A549 (cell line): Measurements from ENCODE around the gene ABCA7. TPM values are rescaled to one million over a fixed set of nuclear protein-coding genes. Genes with fewer than 3 reads are reported as not detected.

ENCODE experiments used
- ATAC-seq, 2 experiments: fragments of 200-7000 bp in 1 of 2; fragments of >200 bp in 1 of 2; cut with Nextera tagmentation in 1 of 2; cut with Tn5 transposase in 1 of 2; 3 replicates each; pipeline versions ENCODE4 v1.8.0 to v1.9.1; 2018 to 2020; ENCODE audit warnings: mild to moderate bottlenecking in 1 of 2, moderate library complexity in 1 of 2
- CTCF ChIA-PET: fragments of 300-600 bp; sonication (Branson Sonifier 250); formaldehyde crosslinking; extraction: SDS; loops from one replicate; lab custom pipeline; 2021; ENCODE audit warnings: antibody characterized with exemption, inconsistent platforms; lab: Yijun Ruan, JAX
- POLR2A ChIA-PET: fragments of 350-600 bp; formaldehyde crosslinking; extraction: SDS; loops from one replicate; lab custom pipeline; 2021; ENCODE audit warnings: antibody characterized with exemption, inconsistent platforms; lab: Yijun Ruan, JAX
- DNase-seq, 2 experiments: peaks; one replicate each; pipeline versions ENCODE4 v3.0.0 to v3.0.0-alpha.2; 2011 to 2016; ENCODE audit warnings: low read depth in 1 of 2, low spot score in 1 of 2
- FAIRE-seq: peaks from 2 replicates; lab custom pipeline; 2011; peaks lifted over from hg19 to GRCh38; lab: Jason Lieb, UNC
- H3K27ac ChIP-seq, 2 experiments: fragments of >200 bp; sonication (Bioruptor Twin); formaldehyde crosslinking; 3 replicates each; pipeline ENCODE4 v1.5.1; 2016 to 2017
- H3K4me1 ChIP-seq: fragments of >200 bp; sonication (Bioruptor Twin); formaldehyde crosslinking; 3 replicates; pipeline ENCODE4 v1.6.1; 2016
- H3K4me2 ChIP-seq: fragments of >200 bp; sonication (Bioruptor Twin); formaldehyde crosslinking; 3 replicates; pipeline ENCODE4 v1.6.1; 2016
- H3K4me3 ChIP-seq: fragments of >200 bp; sonication (Bioruptor Twin); formaldehyde crosslinking; 3 replicates; pipeline ENCODE4 v1.5.1; 2016
- H3K9me3 ChIP-seq: fragments of >200 bp; sonication (Bioruptor Twin); formaldehyde crosslinking; 3 replicates; pipeline ENCODE4 v1.6.1; 2016
- CEBPB ChIP-seq, 2 experiments: fragments of >200 bp in 1 of 2; sonication (Bioruptor Twin) in 1 of 2; formaldehyde crosslinking in 1 of 2; IDR thresholded peaks; 2 replicates each; pipeline ENCODE4 v1.6.1; 2012 to 2016
- CHD2 ChIP-seq: fragments of 150-350 bp; IDR thresholded peaks from 2 replicates; pipeline ENCODE4 v1.6.1; 2014; ENCODE audit warnings: low read length; ENCODE audit not compliant: partially characterized antibody
- CHD4 ChIP-seq: fragments of 200-600 bp; sonication (generic); IDR thresholded peaks from 2 replicates; pipeline ENCODE4 v1.6.1; 2016; ENCODE audit warnings: antibody characterized with exemption, mild to moderate bottlenecking, borderline replicate concordance
- EHF ChIP-seq: fragments of 250-450 bp; sonication (Bioruptor Pico); IDR thresholded peaks from 2 replicates; pipeline ENCODE4 v1.5.0; 2020; ENCODE audit warnings: mild to moderate bottlenecking
- EHMT2 ChIP-seq: fragments of 200-600 bp; sonication (generic); IDR thresholded peaks from 2 replicates; pipeline ENCODE4 v1.6.1; 2016; ENCODE audit warnings: antibody characterized with exemption, low read depth, mild to moderate bottlenecking, moderate library complexity
- EP300 ChIP-seq, 2 experiments: fragments of >200 bp; sonication (Bioruptor Twin); formaldehyde crosslinking; IDR thresholded peaks; 2 replicates in 1 of 2; 3 replicates in 1 of 2; pipeline ENCODE4 v1.6.1; 2016 to 2017
- FOSL2 ChIP-seq, 2 experiments: fragments of 450-650 bp in 1 of 2; fragments of >200 bp in 1 of 2; sonication (Bioruptor Twin) in 1 of 2; formaldehyde crosslinking; IDR thresholded peaks; 2 replicates each; pipeline versions ENCODE4 v1.5.0 to v1.6.1; 2016 to 2020; ENCODE audit warnings: mild to moderate bottlenecking in 1 of 2, moderate library complexity in 1 of 2
- FOXS1 ChIP-seq: fragments of 250-450 bp; sonication (Bioruptor Pico); IDR thresholded peaks from 2 replicates; pipeline ENCODE4 v1.5.0; 2020; ENCODE audit warnings: mild to moderate bottlenecking, moderate library complexity
- GATA3 ChIP-seq: IDR thresholded peaks from 2 replicates; pipeline ENCODE4 v1.6.1; 2012; ENCODE audit warnings: borderline replicate concordance
- HEYL ChIP-seq: fragments of 250-450 bp; sonication (Bioruptor Pico); IDR thresholded peaks from 2 replicates; pipeline ENCODE4 v1.8.0; 2021; ENCODE audit warnings: mild to moderate bottlenecking, moderate library complexity
- HOXA7 ChIP-seq: fragments of 250-450 bp; sonication (Bioruptor Pico); IDR thresholded peaks from 2 replicates; pipeline ENCODE4 v1.5.0; 2020; ENCODE audit warnings: mild to moderate bottlenecking, moderate library complexity
- JUN ChIP-seq, 2 experiments: fragments of >200 bp; sonication (Bioruptor Twin); formaldehyde crosslinking; IDR thresholded peaks; 2 replicates in 1 of 2; 3 replicates in 1 of 2; pipeline ENCODE4 v1.6.1; 2016 to 2017
- KDM5A ChIP-seq: fragments of 200-600 bp; sonication (generic); IDR thresholded peaks from 2 replicates; pipeline ENCODE4 v1.6.1; 2016; ENCODE audit warnings: antibody characterized with exemption, mild to moderate bottlenecking
- MAZ ChIP-seq: fragments of 150-350 bp; IDR thresholded peaks from 2 replicates; pipeline ENCODE4 v1.6.1; 2014; ENCODE audit warnings: antibody characterized with exemption, low read depth, low read length, borderline replicate concordance
- MYC ChIP-seq: IDR thresholded peaks from 2 replicates; pipeline ENCODE4 v1.6.1; 2012; ENCODE audit warnings: mild to moderate bottlenecking, inconsistent platforms, low read length, improper control_type of control experiment, borderline replicate concordance
- NR3C1 ChIP-seq: fragments of >200 bp; sonication (Bioruptor Twin); formaldehyde crosslinking; IDR thresholded peaks from 3 replicates; pipeline ENCODE4 v1.6.1; 2017
- POLR2A ChIP-seq: IDR thresholded peaks from 2 replicates; pipeline ENCODE4 v1.6.1; 2012; ENCODE audit warnings: mild to moderate bottlenecking, low read length
- RCOR1 ChIP-seq: fragments of 150-350 bp; IDR thresholded peaks from 2 replicates; pipeline ENCODE4 v1.6.1; 2014; ENCODE audit warnings: antibody characterized with exemption, low read length, low read depth
- TFCP2L1 ChIP-seq: fragments of 250-450 bp; sonication (Bioruptor Pico); IDR thresholded peaks from 2 replicates; pipeline ENCODE4 v1.5.0; 2021; ENCODE audit warnings: mild to moderate bottlenecking
- ZC3H11A ChIP-seq: fragments of 450-650 bp; IDR thresholded peaks from 2 replicates; pipeline ENCODE4 v1.6.1; 2014; ENCODE audit warnings: antibody characterized with exemption, mild to moderate bottlenecking
- WGBS: methylation state at CpG from one replicate; pipeline ENCODE4 v1.1.6; 2017; ENCODE audit errors: missing lambda C conversion rate; 5-methylcytosine and 5-hydroxymethylcytosine counted together
- polyA plus RNA-seq, 4 experiments: library from polyadenylated mRNA; depleted of rRNA in 3 of 4; stranded (reverse); fragments of >200 nt; fragmentation: RNase III in 1 of 4; extraction: RNeasy Plus Mini Kit Qiagen cat#74134 plus additional on column Dnase treatment in 1 of 4; gene quantifications; 2 replicates in 3 of 4; 3 replicates in 1 of 4; pipeline ENCODE4 v1.2.3, GENCODE V29; 2011 to 2017
- TF ChIP-seq, protein P1 (sequence below): fragments of 250-450 bp; sonication (Bioruptor Pico); IDR thresholded peaks from 2 replicates; pipeline ENCODE4 v1.5.0; 2021; ENCODE audit warnings: mild to moderate bottlenecking, moderate library complexity, borderline replicate concordance
- TF ChIP-seq, protein P2 (sequence below): fragments of 450-650 bp; IDR thresholded peaks from 2 replicates; pipeline ENCODE4 v1.6.1; 2014; ENCODE audit warnings: antibody characterized with exemption

The ABCA7 gene
- polyA plus RNA-seq, 2 of the 4 experiments (the other 2 are of a cell fraction), result 5.0 to 13.5 TPM

DNA sequence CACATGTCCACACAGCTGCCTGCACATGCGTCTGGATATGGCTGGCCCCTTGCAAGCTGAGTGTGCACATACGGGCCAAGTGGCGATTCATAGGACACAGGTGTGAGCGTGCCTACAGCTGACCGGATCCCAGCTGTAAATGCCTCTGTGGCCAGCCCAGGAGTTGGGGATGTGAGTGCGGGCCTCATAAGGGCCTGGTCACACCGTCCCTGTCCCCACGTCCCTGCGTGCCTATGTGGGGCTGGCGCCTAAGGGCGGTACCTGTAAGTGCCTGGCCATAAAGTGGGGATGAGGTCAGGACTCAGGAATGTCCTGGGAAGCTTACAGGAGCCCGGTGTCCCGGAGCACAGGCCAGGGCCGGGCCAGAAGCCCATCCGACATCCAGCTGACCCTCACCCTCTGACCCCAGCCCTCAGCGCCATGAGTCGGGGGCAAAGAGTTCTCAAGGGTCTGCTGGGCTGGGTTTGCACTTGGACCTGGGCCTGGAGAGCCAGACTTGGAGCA, 25.8 kb downstream of the ABCA7 start:
- peaks cover 33% of the 10 kb centered on the region for H3K4me1 ChIP-seq
- POLR2A ChIA-PET, result interaction anchor here (1.9 kb wide), 1 partner anchor 9 kb away, joined by 8 read pairs; no protein-coding TSS in a partner anchor
- no peak for TF ChIP-seq FOSL2 (IDR thresholded peaks at IDR 0.05)
- 0 out of 2 replicates have a peak, but pooled peaks have one; percentile 3 for TF ChIP-seq FOSL2 (CRISPR knock-in tag; IDR thresholded peaks at IDR 0.05)
- TF ChIP-seq FOXS1 (CRISPR knock-in tag), result no peak
- H3K27ac ChIP-seq, result peak overlapping the region; percentile 53 to 75; a peak in 3 of 6 replicates
- FAIRE-seq (no peak), DNase-seq (no peak), ATAC-seq (peak; percentile 14 to 34; a peak in 4 of 6 replicates)
- WGBS, result 57% methylated on average over 6 of the region's 17 CpGs
- no peak overlapping the region for H3K4me3 ChIP-seq
- CTCF ChIA-PET, result interaction anchor here (0.9 to 2.7 kb wide), 10 partner anchors 8 to 179 kb away, joined by 3 to 18 read pairs (median 4); no protein-coding TSS in a partner anchor
- H3K9me3 ChIP-seq, result no peaks in the 10 kb centered on the region
- H3K4me2 ChIP-seq, result peak overlapping the region; percentile 93

DNA sequence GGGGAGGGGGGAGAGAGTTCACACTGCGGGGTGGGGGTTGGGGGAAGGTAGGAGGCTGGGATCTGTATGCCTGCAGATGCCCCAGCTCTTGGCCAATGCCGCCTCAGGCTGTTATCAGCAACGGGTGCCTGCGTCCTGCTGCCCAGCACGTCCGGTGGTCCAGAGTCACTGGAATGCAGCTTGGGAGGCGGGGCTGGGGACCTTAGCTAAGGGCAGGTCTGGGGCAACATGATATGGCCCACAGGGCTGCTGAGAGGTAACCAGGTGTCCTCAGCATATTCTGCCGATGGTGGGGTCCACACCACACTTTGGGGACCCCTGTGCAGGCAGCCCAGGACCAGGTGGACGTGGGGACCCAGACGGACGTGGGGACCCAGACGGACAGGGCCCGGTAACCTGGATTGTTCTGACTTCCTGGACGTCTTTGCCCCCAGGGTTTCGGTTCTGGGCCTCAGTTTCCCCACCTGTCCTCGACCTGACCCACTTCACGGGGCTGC, 26.4 kb downstream of the ABCA7 start:
- WGBS, result 42% methylated on average over 2 of the region's 17 CpGs
- POLR2A ChIA-PET, result no interaction called here
- Histone ChIP-seq H3K4me2 (peak overlapping the region; percentile 93), H3K27ac (peak overlapping the region; percentile 48 to 89; a peak in 5 of 6 replicates), H3K4me3 (peak overlapping the region; percentile 40; the same call in 2 of the 3 replicates), H3K9me3 (no peaks in the 10 kb centered on the region), H3K4me1 (peaks cover 33% of the 10 kb centered on the region)
- TF ChIP-seq MAZ, result no peak
- no peak for TF ChIP-seq HOXA7 (CRISPR knock-in tag)
- TF ChIP-seq EHF (CRISPR knock-in tag), result no peak
- no peak for TF ChIP-seq MYC
- TF ChIP-seq POLR2A, result no peak
- no peak for TF ChIP-seq FOSL2 (IDR thresholded peaks at IDR 0.05)
- TF ChIP-seq FOSL2 (CRISPR knock-in tag; IDR thresholded peaks at IDR 0.05), result no peak
- TF ChIP-seq ZC3H11A, result no peak
- TF ChIP-seq HEYL, result no peak
- no peak for TF ChIP-seq TFCP2L1 (CRISPR knock-in tag)
- TF ChIP-seq RCOR1, result no peak
- TF ChIP-seq EHMT2, result no peak
- TF ChIP-seq JUN (IDR thresholded peaks at IDR 0.05), result no peak
- no peak for TF ChIP-seq CHD4
- no peak for TF ChIP-seq CHD2
- TF ChIP-seq, protein P1, sequence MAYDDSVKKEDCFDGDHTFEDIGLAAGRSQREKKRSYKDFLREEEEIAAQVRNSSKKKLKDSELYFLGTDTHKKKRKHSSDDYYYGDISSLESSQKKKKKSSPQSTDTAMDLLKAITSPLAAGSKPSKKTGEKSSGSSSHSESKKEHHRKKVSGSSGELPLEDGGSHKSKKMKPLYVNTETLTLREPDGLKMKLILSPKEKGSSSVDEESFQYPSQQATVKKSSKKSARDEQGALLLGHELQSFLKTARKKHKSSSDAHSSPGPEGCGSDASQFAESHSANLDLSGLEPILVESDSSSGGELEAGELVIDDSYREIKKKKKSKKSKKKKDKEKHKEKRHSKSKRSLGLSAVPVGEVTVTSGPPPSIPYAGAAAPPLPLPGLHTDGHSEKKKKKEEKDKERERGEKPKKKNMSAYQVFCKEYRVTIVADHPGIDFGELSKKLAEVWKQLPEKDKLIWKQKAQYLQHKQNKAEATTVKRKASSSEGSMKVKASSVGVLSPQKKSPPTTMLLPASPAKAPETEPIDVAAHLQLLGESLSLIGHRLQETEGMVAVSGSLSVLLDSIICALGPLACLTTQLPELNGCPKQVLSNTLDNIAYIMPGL (CRISPR knock-in tag), result no peak
- TF ChIP-seq KDM5A, result no peak
- no peak for TF ChIP-seq EP300 (IDR thresholded peaks at IDR 0.05)
- TF ChIP-seq NR3C1, result no peak
- TF ChIP-seq CEBPB (IDR thresholded peaks at IDR 0.05), result no peak
- CTCF ChIA-PET, result interaction anchor here (0.9 to 2.7 kb wide), 6 partner anchors 10 to 178 kb away, joined by 3 to 18 read pairs (median 5); no protein-coding TSS in a partner anchor
- DNase-seq (no peak), FAIRE-seq (no peak), ATAC-seq (no peak)

DNA sequence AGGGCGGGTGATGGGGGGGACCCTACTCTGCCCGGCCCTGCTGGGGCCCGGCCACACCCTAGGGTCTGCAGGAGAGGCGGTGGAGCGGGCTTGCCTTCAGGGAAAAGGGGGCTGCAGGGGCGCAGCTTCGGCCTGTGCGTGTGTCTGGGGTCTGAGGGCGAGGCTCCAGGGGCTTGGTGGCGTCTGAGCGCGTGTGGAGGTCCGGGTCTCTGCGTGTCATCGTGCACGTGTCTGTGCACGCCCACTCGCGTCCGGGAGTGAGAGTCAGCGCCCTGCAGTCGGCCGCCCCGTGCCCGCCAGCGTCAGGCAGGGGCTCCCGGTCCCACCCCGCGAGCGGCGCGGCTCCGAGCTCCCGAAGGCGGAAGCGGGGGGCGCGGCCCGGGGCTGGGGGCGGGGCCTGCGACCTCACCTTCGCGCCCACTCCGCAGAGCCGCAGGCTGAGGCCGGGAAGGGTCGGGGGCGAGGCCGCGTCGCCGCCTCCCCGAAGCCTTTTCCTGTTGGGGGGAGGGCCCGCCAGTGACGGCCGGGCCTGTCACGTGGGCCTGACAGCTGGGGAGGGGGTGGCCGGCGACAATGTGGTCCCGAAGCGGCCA, 26.9 kb downstream of the ABCA7 start, which contains the start of gene ARHGAP45:
Gene ARHGAP45 (plus strand): TSS at position 420 of the 593 bp plus-strand sequence. CDS start 239 bp downstream, outside the sequence.
- ChIA-PET CTCF (interaction anchor here (1.0 to 2.7 kb wide), 8 partner anchors 10 to 177 kb away, joined by 3 to 18 read pairs (median 5); no protein-coding TSS in a partner anchor), POLR2A (no interaction called here)
- WGBS, result 9% methylated on average over 7 of the region's 61 CpGs
- Histone ChIP-seq H3K27ac (peak within 1 kb of the TSS; percentile 48 to 89; a peak in 5 of 6 replicates), H3K9me3 (no peaks in the 10 kb centered on the region), H3K4me1 (peaks cover 33% of the 10 kb centered on the region), H3K4me3 (peak within 1 kb of the TSS; percentile 40), H3K4me2 (peak within 1 kb of the TSS; percentile 93)
- ATAC-seq (peak in 1 of 2 experiments; percentile 5; a peak in 1 of 6 replicates), FAIRE-seq (no peak), DNase-seq (no peak)
- TF ChIP-seq GATA3, result no peak
- TF ChIP-seq, protein P2, sequence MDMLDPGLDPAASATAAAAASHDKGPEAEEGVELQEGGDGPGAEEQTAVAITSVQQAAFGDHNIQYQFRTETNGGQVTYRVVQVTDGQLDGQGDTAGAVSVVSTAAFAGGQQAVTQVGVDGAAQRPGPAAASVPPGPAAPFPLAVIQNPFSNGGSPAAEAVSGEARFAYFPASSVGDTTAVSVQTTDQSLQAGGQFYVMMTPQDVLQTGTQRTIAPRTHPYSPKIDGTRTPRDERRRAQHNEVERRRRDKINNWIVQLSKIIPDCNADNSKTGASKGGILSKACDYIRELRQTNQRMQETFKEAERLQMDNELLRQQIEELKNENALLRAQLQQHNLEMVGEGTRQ, result peak; percentile 39; the same call in 1 of the 2 replicates
